WTC11 (cell line): ENCODE measurements around the gene MAPK14. TPM values are rescaled to one million over a fixed set of nuclear protein-coding genes. Genes with fewer than 3 reads are reported as not detected.
A peak's percentile ranks its signal among the peaks of the same experiment; 100 is the strongest.

ENCODE experiments used
- ATAC-seq: fragments of 200-7000 bp; cut with Tn5 transposase; 2 replicates; pipeline ENCODE4 v1.10.0; 2021; ENCODE audit warnings: mild to moderate bottlenecking, moderate library complexity
- CTCF ChIA-PET: fragments of 300-600 bp; sonication (Branson Sonifier 250); formaldehyde crosslinking; loops from one replicate; lab custom pipeline; 2021; ENCODE audit warnings: antibody characterized with exemption; lab: Charles Lee
- POLR2A ChIA-PET: fragments of 350-600 bp; sonication (Branson Sonifier 250); formaldehyde crosslinking; loops from one replicate; lab custom pipeline; 2021; ENCODE audit warnings: antibody characterized with exemption; lab: Charles Lee
- DNase-seq: peaks from one replicate; pipeline ENCODE4 v3.0.0; 2021; ENCODE audit warnings: low spot score
- H3K27ac Mint-ChIP-seq: 2 replicates; pipeline ENCODE4 v1.8.0; 2021; ENCODE audit warnings: mixed read lengths
- H3K27me3 Mint-ChIP-seq: 2 replicates; pipeline ENCODE4 v1.8.0; 2021; ENCODE audit warnings: low read depth, mild to moderate bottlenecking, moderate library complexity, mixed read lengths
- H3K36me3 Mint-ChIP-seq: 2 replicates; pipeline ENCODE4 v1.8.0; 2021; ENCODE audit warnings: mixed read lengths
- H3K4me1 Mint-ChIP-seq: 2 replicates; pipeline ENCODE4 v1.8.0; 2022; ENCODE audit warnings: mixed read lengths
- H3K4me3 Mint-ChIP-seq: 2 replicates; pipeline ENCODE4 v1.8.0; 2021; ENCODE audit warnings: mild to moderate bottlenecking, moderate library complexity, mixed read lengths
- H3K9me3 Mint-ChIP-seq: 2 replicates; pipeline ENCODE4 v1.8.0; 2021; ENCODE audit warnings: mixed read lengths
- ESRRA ChIP-seq: sonication (generic); formaldehyde crosslinking; IDR thresholded peaks from 2 replicates; pipeline ENCODE4 v1.8.1; 2022; ENCODE audit warnings: mild to moderate bottlenecking, missing genetic modification reagents, borderline replicate concordance
- FOXJ3 ChIP-seq: sonication (generic); formaldehyde crosslinking; IDR thresholded peaks from 2 replicates; pipeline ENCODE4 v1.9.0; 2021; ENCODE audit warnings: missing genetic modification reagents, mild to moderate bottlenecking, borderline replicate concordance
- HMGXB4 ChIP-seq: sonication (generic); formaldehyde crosslinking; IDR thresholded peaks from 2 replicates; pipeline ENCODE4 v1.8.1; 2023; ENCODE audit warnings: mild to moderate bottlenecking, moderate library complexity, missing genetic modification reagents
- JAZF1 ChIP-seq: fragments of 250-450 bp; sonication (Bioruptor Pico); IDR thresholded peaks from 2 replicates; pipeline ENCODE4 v1.9.0; 2021; ENCODE audit warnings: moderate library complexity, mild to moderate bottlenecking, inconsistent platforms
- NR2C2 ChIP-seq: sonication (generic); formaldehyde crosslinking; IDR thresholded peaks from 2 replicates; pipeline ENCODE4 v1.8.0; 2022; ENCODE audit warnings: mild to moderate bottlenecking, missing genetic modification reagents
- OVOL2 ChIP-seq: fragments of 250-450 bp; sonication (Bioruptor Pico); IDR thresholded peaks from 2 replicates; pipeline ENCODE4 v1.9.0; 2021; ENCODE audit warnings: mild to moderate bottlenecking, borderline replicate concordance
- SMAD4 ChIP-seq: sonication (generic); formaldehyde crosslinking; IDR thresholded peaks from 2 replicates; pipeline ENCODE4 v1.8.0; 2022; ENCODE audit warnings: mild to moderate bottlenecking, missing genetic modification reagents
- SOX15 ChIP-seq: fragments of 250-450 bp; sonication (Bioruptor Pico); IDR thresholded peaks from 2 replicates; pipeline ENCODE4 v1.9.0; 2021; ENCODE audit warnings: mild to moderate bottlenecking
- ZNF396 ChIP-seq: fragments of 250-450 bp; sonication (Bioruptor Pico); IDR thresholded peaks from 2 replicates; pipeline ENCODE4 v1.8.0; 2021; ENCODE audit warnings: mild to moderate bottlenecking, moderate library complexity, borderline replicate concordance
- ZNF416 ChIP-seq: fragments of 250-450 bp; sonication (Bioruptor Pico); IDR thresholded peaks from 2 replicates; pipeline ENCODE4 v1.9.0; 2021; ENCODE audit warnings: mild to moderate bottlenecking, inconsistent platforms
- total RNA-seq: library from RNA; stranded (reverse); gene quantifications from 3 replicates; pipeline ENCODE4 v1.2.3, GENCODE V29; 2021
- TF ChIP-seq, protein P1 (sequence below): sonication (generic); formaldehyde crosslinking; IDR thresholded peaks from 2 replicates; pipeline ENCODE4 v1.8.0; 2022; ENCODE audit warnings: missing genetic modification reagents
- TF ChIP-seq, protein P2 (sequence below): fragments of 200-600 bp; IDR thresholded peaks from 2 replicates; pipeline ENCODE4 v1.8.0; 2022; ENCODE audit warnings: antibody characterized with exemption
- TF ChIP-seq, protein P3 (sequence below): sonication (generic); formaldehyde crosslinking; IDR thresholded peaks from 2 replicates; pipeline ENCODE4 v1.8.0; 2022; ENCODE audit warnings: mild to moderate bottlenecking, missing genetic modification reagents
- TF ChIP-seq, protein P4 (sequence below): fragments of 250-450 bp; sonication (Bioruptor Pico); IDR thresholded peaks from 2 replicates; pipeline ENCODE4 v1.9.0; 2021; ENCODE audit warnings: mild to moderate bottlenecking

The MAPK14 gene
- total RNA-seq, 1 experiment from 2014 or later = 34.0 TPM

DNA sequence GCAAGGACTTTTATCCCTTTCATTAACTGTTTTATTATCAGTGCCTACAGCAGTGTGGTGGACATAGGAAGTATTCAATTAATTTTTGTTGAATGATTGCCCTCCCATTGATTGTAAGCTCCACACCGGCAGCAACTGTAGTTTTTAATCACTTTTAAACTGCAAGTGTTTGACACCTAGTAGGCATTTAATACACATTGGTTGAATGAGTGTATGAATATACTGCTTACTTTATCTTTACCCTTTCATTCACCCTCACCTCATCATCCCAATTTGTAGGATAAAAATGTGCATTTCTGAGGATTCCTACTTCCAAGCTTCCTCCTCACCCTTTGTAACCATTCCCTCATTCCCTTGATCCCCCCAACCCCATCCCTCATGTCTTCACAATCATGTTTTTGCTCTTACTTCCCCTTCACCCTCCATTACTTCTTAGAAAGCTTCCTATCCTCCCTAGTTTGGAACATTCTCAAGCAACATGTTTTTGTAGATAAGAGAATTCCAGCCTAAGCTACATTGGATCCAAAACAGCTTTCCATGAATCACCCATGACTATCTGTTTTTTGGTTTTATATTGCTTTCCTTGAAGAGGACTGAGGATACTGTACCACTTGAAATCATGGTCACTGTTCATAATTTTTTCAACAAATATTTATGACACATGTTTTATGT is 2.2 kb upstream of the MAPK14 start (continued):
- no peak for TF ChIP-seq FOXJ3 (CRISPR knock-in tag)
- TF ChIP-seq, protein P1, sequence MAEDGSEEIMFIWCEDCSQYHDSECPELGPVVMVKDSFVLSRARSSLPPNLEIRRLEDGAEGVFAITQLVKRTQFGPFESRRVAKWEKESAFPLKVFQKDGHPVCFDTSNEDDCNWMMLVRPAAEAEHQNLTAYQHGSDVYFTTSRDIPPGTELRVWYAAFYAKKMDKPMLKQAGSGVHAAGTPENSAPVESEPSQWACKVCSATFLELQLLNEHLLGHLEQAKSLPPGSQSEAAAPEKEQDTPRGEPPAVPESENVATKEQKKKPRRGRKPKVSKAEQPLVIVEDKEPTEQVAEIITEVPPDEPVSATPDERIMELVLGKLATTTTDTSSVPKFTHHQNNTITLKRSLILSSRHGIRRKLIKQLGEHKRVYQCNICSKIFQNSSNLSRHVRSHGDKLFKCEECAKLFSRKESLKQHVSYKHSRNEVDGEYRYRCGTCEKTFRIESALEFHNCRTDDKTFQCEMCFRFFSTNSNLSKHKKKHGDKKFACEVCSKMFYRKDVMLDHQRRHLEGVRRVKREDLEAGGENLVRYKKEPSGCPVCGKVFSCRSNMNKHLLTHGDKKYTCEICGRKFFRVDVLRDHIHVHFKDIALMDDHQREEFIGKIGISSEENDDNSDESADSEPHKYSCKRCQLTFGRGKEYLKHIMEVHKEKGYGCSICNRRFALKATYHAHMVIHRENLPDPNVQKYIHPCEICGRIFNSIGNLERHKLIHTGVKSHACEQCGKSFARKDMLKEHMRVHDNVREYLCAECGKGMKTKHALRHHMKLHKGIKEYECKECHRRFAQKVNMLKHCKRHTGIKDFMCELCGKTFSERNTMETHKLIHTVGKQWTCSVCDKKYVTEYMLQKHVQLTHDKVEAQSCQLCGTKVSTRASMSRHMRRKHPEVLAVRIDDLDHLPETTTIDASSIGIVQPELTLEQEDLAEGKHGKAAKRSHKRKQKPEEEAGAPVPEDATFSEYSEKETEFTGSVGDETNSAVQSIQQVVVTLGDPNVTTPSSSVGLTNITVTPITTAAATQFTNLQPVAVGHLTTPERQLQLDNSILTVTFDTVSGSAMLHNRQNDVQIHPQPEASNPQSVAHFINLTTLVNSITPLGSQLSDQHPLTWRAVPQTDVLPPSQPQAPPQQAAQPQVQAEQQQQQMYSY = no peak
- no peak for TF ChIP-seq HMGXB4
- no peak for TF ChIP-seq OVOL2

DNA sequence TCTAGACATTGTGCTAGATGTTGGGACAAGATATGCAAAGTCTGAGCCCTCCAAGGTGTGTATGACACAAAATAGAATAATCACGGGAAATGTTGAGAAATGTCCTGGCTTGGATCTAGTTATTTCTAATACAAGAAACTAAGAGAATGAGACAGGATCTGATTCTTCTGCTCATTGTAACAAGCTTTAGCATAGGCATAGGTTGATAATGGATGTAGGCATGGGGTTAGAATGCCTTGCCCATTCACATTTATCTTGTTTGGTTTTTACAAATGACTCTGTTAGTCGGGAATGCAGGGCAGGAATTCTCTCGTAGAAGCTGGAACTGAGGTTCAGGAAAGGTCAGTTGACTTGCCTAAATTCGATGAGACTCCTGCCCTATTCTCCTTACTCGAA is 1.7 kb upstream of the MAPK14 start:
- ChIA-PET CTCF (interaction anchor here (1.5 to 4.0 kb wide), 3 partner anchors 39 to 315 kb away, joined by 3 to 37 read pairs (median 4); no protein-coding TSS in a partner anchor), POLR2A (no interaction called here)
- Mint-ChIP-seq H3K4me1 (peaks cover 50% of the 10 kb centered on the region), H3K4me3 (no peak overlapping the region; the same call in 1 of the 2 replicates), H3K9me3 (no peaks in the 10 kb centered on the region), H3K27me3 (peaks cover 9% of the 10 kb centered on the region; the same call in 1 of the 2 replicates), H3K27ac (peak overlapping the region; percentile 87), H3K36me3 (no peaks in the 10 kb centered on the region)
- no peak for TF ChIP-seq ZNF416 (CRISPR knock-in tag)
- TF ChIP-seq ESRRA (CRISPR knock-in tag) = no peak
- TF ChIP-seq JAZF1 = no peak
- TF ChIP-seq NR2C2 = no peak
- TF ChIP-seq, protein P2, sequence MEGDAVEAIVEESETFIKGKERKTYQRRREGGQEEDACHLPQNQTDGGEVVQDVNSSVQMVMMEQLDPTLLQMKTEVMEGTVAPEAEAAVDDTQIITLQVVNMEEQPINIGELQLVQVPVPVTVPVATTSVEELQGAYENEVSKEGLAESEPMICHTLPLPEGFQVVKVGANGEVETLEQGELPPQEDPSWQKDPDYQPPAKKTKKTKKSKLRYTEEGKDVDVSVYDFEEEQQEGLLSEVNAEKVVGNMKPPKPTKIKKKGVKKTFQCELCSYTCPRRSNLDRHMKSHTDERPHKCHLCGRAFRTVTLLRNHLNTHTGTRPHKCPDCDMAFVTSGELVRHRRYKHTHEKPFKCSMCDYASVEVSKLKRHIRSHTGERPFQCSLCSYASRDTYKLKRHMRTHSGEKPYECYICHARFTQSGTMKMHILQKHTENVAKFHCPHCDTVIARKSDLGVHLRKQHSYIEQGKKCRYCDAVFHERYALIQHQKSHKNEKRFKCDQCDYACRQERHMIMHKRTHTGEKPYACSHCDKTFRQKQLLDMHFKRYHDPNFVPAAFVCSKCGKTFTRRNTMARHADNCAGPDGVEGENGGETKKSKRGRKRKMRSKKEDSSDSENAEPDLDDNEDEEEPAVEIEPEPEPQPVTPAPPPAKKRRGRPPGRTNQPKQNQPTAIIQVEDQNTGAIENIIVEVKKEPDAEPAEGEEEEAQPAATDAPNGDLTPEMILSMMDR = no peak
- TF ChIP-seq, protein P3, sequence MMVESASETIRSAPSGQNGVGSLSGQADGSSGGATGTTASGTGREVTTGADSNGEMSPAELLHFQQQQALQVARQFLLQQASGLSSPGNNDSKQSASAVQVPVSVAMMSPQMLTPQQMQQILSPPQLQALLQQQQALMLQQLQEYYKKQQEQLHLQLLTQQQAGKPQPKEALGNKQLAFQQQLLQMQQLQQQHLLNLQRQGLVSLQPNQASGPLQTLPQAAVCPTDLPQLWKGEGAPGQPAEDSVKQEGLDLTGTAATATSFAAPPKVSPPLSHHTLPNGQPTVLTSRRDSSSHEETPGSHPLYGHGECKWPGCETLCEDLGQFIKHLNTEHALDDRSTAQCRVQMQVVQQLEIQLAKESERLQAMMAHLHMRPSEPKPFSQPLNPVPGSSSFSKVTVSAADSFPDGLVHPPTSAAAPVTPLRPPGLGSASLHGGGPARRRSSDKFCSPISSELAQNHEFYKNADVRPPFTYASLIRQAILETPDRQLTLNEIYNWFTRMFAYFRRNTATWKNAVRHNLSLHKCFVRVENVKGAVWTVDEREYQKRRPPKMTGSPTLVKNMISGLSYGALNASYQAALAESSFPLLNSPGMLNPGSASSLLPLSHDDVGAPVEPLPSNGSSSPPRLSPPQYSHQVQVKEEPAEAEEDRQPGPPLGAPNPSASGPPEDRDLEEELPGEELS (CRISPR knock-in tag) = no peak
- no peak for TF ChIP-seq ZNF396 (CRISPR knock-in tag)
- TF ChIP-seq, protein P4, sequence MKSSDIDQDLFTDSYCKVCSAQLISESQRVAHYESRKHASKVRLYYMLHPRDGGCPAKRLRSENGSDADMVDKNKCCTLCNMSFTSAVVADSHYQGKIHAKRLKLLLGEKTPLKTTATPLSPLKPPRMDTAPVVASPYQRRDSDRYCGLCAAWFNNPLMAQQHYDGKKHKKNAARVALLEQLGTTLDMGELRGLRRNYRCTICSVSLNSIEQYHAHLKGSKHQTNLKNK (CRISPR knock-in tag) = no peak
- no peak for TF ChIP-seq SOX15
- TF ChIP-seq SMAD4 (CRISPR knock-in tag) = no peak
- DNase-seq (no peak), ATAC-seq (no peak)
